Endothelial cell of umbilical vein (primary cell): ENCODE results near the gene CLDN8. TPM values are rescaled to one million over a fixed set of nuclear protein-coding genes. Genes with fewer than 3 reads are reported as not detected.

Experiments used
- BruUV-seq: library from RNA; stranded (reverse); fragments of 400-500 nt; replicated peaks from 2 replicates; lab custom pipeline; 2021; lab: Mats Ljungman, UMichigan
- CTCF ChIA-PET: fragments of 300-600, 350-600 bp; sonication (Branson Sonifier 250); formaldehyde crosslinking; loops from one replicate; lab custom pipeline; 2021; ENCODE audit warnings: antibody characterized with exemption, inconsistent platforms; lab: Charles Lee
- POLR2A ChIA-PET: fragments of 300-600, 350-600 bp; sonication (Branson Sonifier 250); formaldehyde crosslinking; loops from one replicate; lab custom pipeline; 2021; ENCODE audit warnings: antibody characterized with exemption, inconsistent platforms; lab: Charles Lee
- DNase-seq: peaks from one replicate; pipeline ENCODE4 v3.0.0-alpha.2; 2011; ENCODE audit warnings: low read depth, low spot score
- FAIRE-seq: peaks from 2 replicates; lab custom pipeline; 2011; peaks lifted over from hg19 to GRCh38; lab: Jason Lieb, UNC
- H2AFZ ChIP-seq: 2 replicates; pipeline ENCODE4 v1.6.0; 2012; ENCODE audit warnings: low read depth, low read length, control low read depth, inconsistent platforms
- H3K27ac ChIP-seq: 2 replicates; pipeline ENCODE4 v1.5.1; 2011; ENCODE audit warnings: low read depth, mild to moderate bottlenecking, control low read depth, low read length, moderate library complexity; ENCODE audit not compliant: insufficient read depth
- H3K27me3 ChIP-seq, 2 experiments: 2 replicates each; pipeline versions ENCODE4 v1.6.0 to v1.6.1; 2011; ENCODE audit warnings: low read length in 2 of 2, mixed read lengths in 1 of 2; ENCODE audit not compliant: control insufficient read depth in 2 of 2, insufficient read depth in 2 of 2
- H3K36me3 ChIP-seq, 2 experiments: 2 replicates in 1 of 2; 3 replicates in 1 of 2; pipeline ENCODE4 v1.5.1; 2011; ENCODE audit warnings: low read length in 2 of 2, mild to moderate bottlenecking in 1 of 2, moderate library complexity in 1 of 2; ENCODE audit not compliant: control insufficient read depth in 2 of 2, insufficient read depth in 2 of 2; ENCODE audit errors: extremely low read depth in 1 of 2
- H3K4me1 ChIP-seq: 3 replicates; pipeline ENCODE4 v1.5.1; 2011; ENCODE audit warnings: mild to moderate bottlenecking, low read length; ENCODE audit not compliant: control insufficient read depth, insufficient read depth; ENCODE audit errors: extremely low read depth
- H3K4me2 ChIP-seq: 2 replicates; pipeline ENCODE4 v1.6.1; 2011; ENCODE audit warnings: low read length, control low read depth, mixed read lengths; ENCODE audit not compliant: insufficient read depth
- H3K4me3 ChIP-seq, 3 experiments: fragments of 200-600 bp in 1 of 3; sonication (generic), shearing (Covaris generic) in 1 of 3; replicated peaks in 1 of 3; 2 replicates each; pipeline ENCODE4 v1.5.1; 2011 to 2016; ENCODE audit warnings: control low read depth in 3 of 3, low read length in 3 of 3, mild to moderate bottlenecking in 2 of 3, inconsistent platforms in 1 of 3, low read depth in 1 of 3, moderate library complexity in 1 of 3; ENCODE audit not compliant: insufficient read depth in 1 of 3
- H3K79me2 ChIP-seq: 2 replicates; pipeline ENCODE4 v1.6.0; 2012; ENCODE audit warnings: low read length, inconsistent platforms; ENCODE audit not compliant: control insufficient read depth, insufficient read depth
- H3K9ac ChIP-seq: replicated peaks from 2 replicates; pipeline ENCODE3; 2011; ENCODE audit warnings: low read length, control low read depth; ENCODE audit not compliant: insufficient read depth; ENCODE audit errors: extremely low read depth
- H3K9me1 ChIP-seq: replicated peaks from 3 replicates; pipeline ENCODE4 v1.6.0; 2011; ENCODE audit warnings: mild to moderate bottlenecking, low read length; ENCODE audit not compliant: control insufficient read depth, insufficient read depth; ENCODE audit errors: extremely low read depth
- H3K9me3 ChIP-seq: replicated peaks from 2 replicates; pipeline ENCODE4 v1.5.1; 2012; ENCODE audit warnings: low read length, inconsistent platforms; ENCODE audit not compliant: control insufficient read depth, insufficient read depth
- H4K20me1 ChIP-seq: replicated peaks from 2 replicates; pipeline ENCODE3; 2011; ENCODE audit warnings: mild to moderate bottlenecking, low read length; ENCODE audit not compliant: control insufficient read depth, insufficient read depth; ENCODE audit errors: extremely low read depth
- CTCF ChIP-seq, 2 donors: IDR thresholded peaks; 1 replicate in 1 of 2; 2 replicates in 1 of 2; pipeline ENCODE4 v1.5.1; 2011; ENCODE audit warnings: low read length in 2 of 2, mild to moderate bottlenecking in 2 of 2, moderate library complexity in 2 of 2, control low read depth in 1 of 2, inconsistent platforms in 1 of 2, low read depth in 1 of 2; ENCODE audit not compliant: insufficient read depth in 1 of 2; ENCODE audit errors: extremely low read depth in 1 of 2
- GATA2 ChIP-seq: IDR thresholded peaks from 2 replicates; pipeline ENCODE4 v1.7.0; 2011; ENCODE audit warnings: low read depth, mild to moderate bottlenecking, moderate library complexity, mixed read lengths, low read length; ENCODE audit not compliant: insufficient read length, insufficient read depth
- JUN ChIP-seq: IDR thresholded peaks from 2 replicates; pipeline ENCODE4 v1.6.1; 2011; ENCODE audit warnings: borderline replicate concordance, low read depth; ENCODE audit not compliant: insufficient read length, insufficient read depth
- MYC ChIP-seq: IDR thresholded peaks from one replicate; pipeline ENCODE4 v1.6.1; 2011; ENCODE audit warnings: mild to moderate bottlenecking, low read depth, low read length
- POLR2A ChIP-seq: IDR thresholded peaks from 2 replicates; pipeline ENCODE4 v1.6.1; 2012; ENCODE audit warnings: low read depth, mild to moderate bottlenecking, control low read depth, low read length
- dilution Hi-C: fragments of 300-500 bp; cut with MboI; formaldehyde crosslinking; loops from one replicate; pipeline ENCODE4 v1.15.0; 2019; ENCODE audit warnings: low sequenced_read_pairs; ENCODE audit not compliant: extremely low pct_ligation_motif_present
- intact Hi-C: fragments of 100-400 bp; cut with micrococcal nuclease; formaldehyde crosslinking; loops from one replicate; pipeline ENCODE4 v1.10.0; 2022
- polyA plus RNA-seq, 4 experiments: library from polyadenylated mRNA; depleted of rRNA in 3 of 4; stranded (reverse) in 3 of 4; unstranded in 1 of 4; fragments of >200 nt; gene quantifications; 2 replicates each; pipeline versions ENCODE4 v1.2.1 to v1.2.3, GENCODE V29; 2011 to 2012; ENCODE audit warnings: missing spikeins in 1 of 4
- total RNA-seq: library from RNA; stranded (reverse); gene quantifications from 2 replicates; pipeline ENCODE4 v1.2.3, GENCODE V29; 2021
- TF ChIP-seq, protein P1 (sequence below): IDR thresholded peaks from 2 replicates; pipeline ENCODE4 v1.6.1; 2011; ENCODE audit not compliant: insufficient read depth, insufficient read length

The CLDN8 gene
- total and polyA plus RNA-seq, 2 donors (not counting 3 experiments of a cell fraction or from before 2014, with no cell fraction given) = not detected

DNA sequence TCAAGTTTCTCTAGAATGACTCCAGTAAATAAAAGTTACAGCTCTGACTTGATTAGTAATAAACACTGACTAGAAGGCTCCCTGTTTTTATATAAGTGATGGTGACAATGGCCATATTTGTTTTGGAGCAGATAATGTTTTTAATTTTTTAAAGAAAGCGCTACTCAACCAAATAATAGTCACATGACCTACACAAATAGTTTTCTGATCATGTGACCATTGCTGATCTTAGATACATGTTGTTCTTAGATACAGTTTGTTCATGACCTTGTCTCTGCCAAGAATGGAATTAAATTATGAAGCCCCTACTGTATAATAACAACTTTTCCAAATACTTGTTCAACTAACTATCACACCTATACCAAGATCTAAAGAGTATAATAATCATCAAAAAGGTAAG lies 22.3 kb upstream of the CLDN8 start:
- Histone ChIP-seq H3K9me3 (peaks cover 4% of the 10 kb centered on the region), H3K79me2 (no peaks in the 10 kb centered on the region), H3K9ac (no peak overlapping the region), H3K9me1 (no peaks in the 10 kb centered on the region), H2AFZ (no peak overlapping the region), H3K27me3 (no peaks in the 10 kb centered on the region), H4K20me1 (no peaks in the 10 kb centered on the region), H3K4me2 (no peak overlapping the region), H3K27ac (no peak overlapping the region), H3K4me1 (no peaks in the 10 kb centered on the region), H3K36me3 (no peaks in the 10 kb centered on the region), H3K4me3 (no peak overlapping the region)
- CTCF ChIA-PET = interaction anchor here (0.5 kb wide), 1 partner anchor 478 kb away, joined by 3 read pairs; no protein-coding TSS in a partner anchor
- no TSS peak for BruUV-seq
- POLR2A ChIA-PET = no interaction called here
- FAIRE-seq (no peak), DNase-seq (no peak)
- dilution Hi-C loops (no loop called here), intact Hi-C loops (no loop called here)
- no peak for TF ChIP-seq MYC
- TF ChIP-seq CTCF (IDR thresholded peaks at IDR 0.05; ENCODE audit: extremely low read depth in 1 of 2, insufficient read depth in 1 of 2, low read depth in 1 of 2, low read length in 2 of 2) = no peak

GRCh38 chr21:30234643-30235042 lies 18.7 kb upstream of the CLDN8 start:
- Histone ChIP-seq H3K9me3 (peaks cover 4% of the 10 kb centered on the region), H3K79me2 (no peaks in the 10 kb centered on the region), H4K20me1 (no peaks in the 10 kb centered on the region), H3K9ac (no peak overlapping the region), H3K27ac (no peak overlapping the region), H3K4me1 (no peaks in the 10 kb centered on the region), H3K36me3 (no peaks in the 10 kb centered on the region), H3K4me2 (no peak overlapping the region), H2AFZ (no peak overlapping the region), H3K9me1 (no peaks in the 10 kb centered on the region), H3K27me3 (no peaks in the 10 kb centered on the region), H3K4me3 (no peak overlapping the region)
- no peak for FAIRE-seq
- POLR2A ChIA-PET = no interaction called here
- DNase-seq = no peak
- BruUV-seq = no TSS peak
- TF ChIP-seq MYC (no peak), GATA2 (no peak), JUN (no peak), CTCF (IDR thresholded peaks at IDR 0.05; ENCODE audit: extremely low read depth in 1 of 2, insufficient read depth in 1 of 2, low read depth in 1 of 2, low read length in 2 of 2) (no peak), POLR2A (no peak)
- TF ChIP-seq, protein P1, sequence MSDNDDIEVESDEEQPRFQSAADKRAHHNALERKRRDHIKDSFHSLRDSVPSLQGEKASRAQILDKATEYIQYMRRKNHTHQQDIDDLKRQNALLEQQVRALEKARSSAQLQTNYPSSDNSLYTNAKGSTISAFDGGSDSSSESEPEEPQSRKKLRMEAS = no peak
- CTCF ChIA-PET = interaction anchor here (0.6 kb wide), 1 partner anchor 177 kb away, joined by 3 read pairs; no protein-coding TSS in a partner anchor
- dilution Hi-C loops (no loop called here), intact Hi-C loops (no loop called here)
